Mucosa of stomach (tissue), 1 donor: ENCODE data around the gene ARHGAP6.
"Not testable (repeated sequence)": the region's sequence is repeated elsewhere in the genome, so short reads cannot be mapped to it uniquely, and the experiment has no call there.

Source experiments
- H3K27me3 ChIP-seq: one replicate; pipeline ENCODE4 v1.7.0; 2013; ENCODE audit warnings: mild to moderate bottlenecking, low read length; ENCODE audit not compliant: control insufficient read depth, insufficient read depth
- H3K36me3 ChIP-seq: one replicate; pipeline ENCODE4 v1.7.0; 2013; ENCODE audit warnings: low read length; ENCODE audit not compliant: control insufficient read depth, insufficient read depth
- H3K4me1 ChIP-seq: one replicate; pipeline ENCODE4 v1.7.0; 2013; ENCODE audit warnings: mild to moderate bottlenecking, low read length; ENCODE audit not compliant: control insufficient read depth, insufficient read depth
- H3K4me3 ChIP-seq: one replicate; pipeline ENCODE4 v1.7.0; 2013; ENCODE audit warnings: low read length
- H3K9ac ChIP-seq: one replicate; pipeline ENCODE4 v1.7.0; 2013; ENCODE audit warnings: mild to moderate bottlenecking, low read length, moderate library complexity
- H3K9me3 ChIP-seq: one replicate; pipeline ENCODE4 v1.7.0; 2013; ENCODE audit warnings: mild to moderate bottlenecking, low read length, moderate library complexity; ENCODE audit not compliant: control insufficient read depth
- donor health status: Pancreatic carcinoma.

Gene ARHGAP6

DNA sequence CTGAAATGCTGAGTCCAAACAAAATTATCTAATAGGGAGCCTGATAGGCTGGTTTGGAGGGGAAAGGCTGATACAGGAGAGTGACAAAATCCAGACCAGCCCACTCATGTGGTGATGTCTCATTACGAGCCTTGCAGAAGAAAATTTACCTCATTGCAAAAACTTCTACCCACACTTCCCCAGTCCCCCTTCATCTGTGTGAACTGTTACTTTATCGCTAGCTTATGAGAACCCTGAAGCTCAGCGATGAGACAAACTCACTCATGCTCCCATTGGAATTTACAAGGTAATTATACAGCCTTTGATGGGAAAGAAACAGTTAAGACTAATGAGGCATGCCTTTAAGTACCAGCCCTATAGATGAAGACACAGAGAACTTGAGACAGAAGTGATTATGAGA is 76.1 kb downstream of the ARHGAP6 start:
- Histone ChIP-seq H3K4me1 (no peaks in the 10 kb centered on the region), H3K36me3 (no peaks in the 10 kb centered on the region), H3K4me3 (no peak overlapping the region), H3K27me3 (no peaks in the 10 kb centered on the region), H3K9ac (no peak overlapping the region), H3K9me3 (no peaks in the 10 kb centered on the region)

DNA sequence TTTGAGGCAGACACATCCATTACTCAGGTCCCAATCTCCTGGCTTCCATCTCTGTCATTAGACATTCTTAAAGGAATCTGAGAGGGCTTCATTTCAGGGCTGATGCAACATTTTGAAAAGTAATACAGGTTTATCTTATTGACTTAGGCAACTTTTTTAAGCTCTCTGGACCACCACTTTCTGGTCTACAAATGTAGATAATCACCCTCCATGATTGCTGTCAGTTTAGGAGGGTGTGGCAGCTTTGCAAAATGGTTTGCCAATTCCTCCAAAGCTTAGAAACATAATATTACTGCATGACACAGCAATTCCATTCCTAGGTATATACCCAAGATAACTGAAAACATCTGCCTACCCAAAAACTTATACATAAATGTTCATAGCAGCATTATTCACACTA is 77.6 kb downstream of the ARHGAP6 start:
- no peak overlapping the region for H3K4me3 ChIP-seq
- H3K27me3 ChIP-seq: no peaks in the 10 kb centered on the region
- no peaks in the 10 kb centered on the region for H3K36me3 ChIP-seq
- no peaks in the 10 kb centered on the region for H3K4me1 ChIP-seq
- no peak overlapping the region for H3K9ac ChIP-seq
- H3K9me3 ChIP-seq: no peaks in the 10 kb centered on the region

DNA sequence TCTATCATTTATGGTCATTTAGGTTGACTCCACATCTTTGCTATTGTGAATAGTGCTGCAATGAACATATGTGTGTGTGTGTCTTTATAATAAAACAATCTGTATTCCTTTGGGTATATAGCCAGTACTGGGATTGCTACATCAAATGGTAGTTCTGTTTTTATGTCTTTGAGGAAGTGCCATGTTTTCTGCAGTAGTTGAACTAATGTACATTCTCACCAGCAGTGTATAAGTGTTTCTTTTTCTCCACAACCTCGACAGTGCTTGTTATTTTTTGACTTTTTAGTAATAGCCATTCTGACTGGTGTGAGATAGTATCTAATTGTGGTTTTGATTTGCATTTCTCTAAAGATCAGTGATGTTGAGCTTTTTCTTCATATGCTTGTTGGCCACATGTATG is 80.5 kb downstream of the ARHGAP6 start:
- no peak overlapping the region for H3K9ac ChIP-seq
- H3K9me3 ChIP-seq: no peaks in the 10 kb centered on the region
- no peak overlapping the region for H3K4me3 ChIP-seq
- no peaks in the 10 kb centered on the region for H3K36me3 ChIP-seq
- H3K27me3 ChIP-seq: no peaks in the 10 kb centered on the region
- H3K4me1 ChIP-seq: no peaks in the 10 kb centered on the region

DNA sequence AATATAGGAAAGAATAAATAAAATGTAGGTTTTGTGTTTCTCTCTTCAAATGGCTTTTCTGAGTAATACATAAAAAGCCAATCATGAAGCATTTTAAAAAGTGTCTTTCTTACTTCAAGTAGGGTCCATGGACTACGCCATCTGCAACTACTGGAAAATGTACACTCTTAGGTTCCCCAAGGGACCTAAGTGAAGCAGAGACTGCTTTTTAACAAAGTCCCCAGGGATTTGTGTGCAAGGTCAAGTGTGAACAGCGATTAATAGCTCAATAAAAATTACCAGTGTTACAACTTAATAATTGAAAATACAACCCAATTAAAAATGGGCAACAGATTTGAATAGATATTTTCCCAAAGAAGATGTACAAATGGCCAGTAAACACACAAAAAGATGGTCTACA is 84.9 kb downstream of the ARHGAP6 start:
- Histone ChIP-seq H3K9ac (no peak overlapping the region), H3K4me3 (no peak overlapping the region), H3K27me3 (no peaks in the 10 kb centered on the region), H3K9me3 (no peaks in the 10 kb centered on the region), H3K4me1 (no peaks in the 10 kb centered on the region), H3K36me3 (no peaks in the 10 kb centered on the region)

DNA sequence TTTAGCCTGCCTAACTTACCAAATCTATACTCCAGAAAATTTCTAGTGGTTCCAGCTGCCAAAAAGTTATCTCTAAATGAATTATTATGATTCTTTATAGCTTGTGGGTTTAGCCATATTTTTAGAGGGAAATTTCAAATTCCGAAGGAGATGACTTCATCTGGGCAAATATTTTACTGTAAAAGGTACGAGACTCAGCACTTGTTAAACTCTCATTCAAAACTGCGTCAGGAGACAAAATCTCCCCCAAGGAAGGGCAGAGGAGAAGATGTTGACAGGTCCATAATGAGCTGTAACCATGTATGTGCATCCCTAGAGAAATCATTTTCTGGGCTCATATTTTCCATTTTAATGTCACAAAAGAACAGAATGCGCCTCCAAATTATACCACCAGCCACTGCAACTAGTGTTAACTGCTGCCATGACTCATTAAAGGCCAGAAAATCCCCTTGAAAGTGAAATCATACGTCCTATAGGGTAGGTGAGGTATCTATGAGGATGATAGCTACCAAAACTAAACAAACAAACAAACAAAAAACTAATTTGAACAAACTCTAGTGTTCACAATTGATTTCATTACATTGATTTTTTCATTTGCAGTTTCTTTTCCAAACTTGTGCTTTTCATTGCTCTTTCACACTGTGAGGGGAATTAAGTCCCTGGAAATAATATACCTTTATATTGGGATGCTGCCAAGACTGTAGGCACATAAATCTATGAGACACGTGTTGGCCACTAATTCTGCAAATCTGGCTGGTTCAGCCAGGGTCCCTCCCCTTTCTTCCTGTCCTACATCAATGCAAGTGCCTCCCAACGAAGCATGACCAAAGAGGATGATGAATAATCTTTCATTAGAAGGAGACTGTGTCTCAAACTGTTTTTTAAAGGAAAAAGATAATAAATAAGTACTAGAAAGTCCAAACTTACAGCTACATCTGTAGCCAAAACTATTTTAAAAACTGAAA is 85.8 kb downstream of the ARHGAP6 start:
- Histone ChIP-seq H3K27me3 (no peaks in the 10 kb centered on the region), H3K9me3 (no peaks in the 10 kb centered on the region), H3K4me3 (no peak overlapping the region)

DNA sequence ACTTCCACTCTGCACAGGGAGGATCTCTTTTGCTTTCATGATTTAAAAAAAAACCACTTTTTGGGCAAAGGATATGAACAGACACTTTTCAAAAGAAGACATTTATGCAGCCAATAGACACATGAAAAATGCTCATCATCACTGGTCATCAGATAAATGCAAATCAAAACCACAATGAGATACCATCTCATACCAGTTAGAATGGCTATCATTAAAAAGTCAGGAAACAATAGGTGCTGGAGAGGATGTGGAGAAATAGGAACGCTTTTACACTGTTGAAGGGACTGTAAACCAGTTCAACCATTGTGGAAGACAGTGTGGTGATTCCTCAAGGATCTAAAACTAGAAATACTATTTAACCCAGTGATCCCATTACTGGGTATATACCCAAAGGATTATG is 87.4 kb downstream of the ARHGAP6 start:
- H3K4me1 ChIP-seq, H3K9ac ChIP-seq, H3K4me3 ChIP-seq, H3K9me3 ChIP-seq, H3K36me3 ChIP-seq, H3K27me3 ChIP-seq: not testable (repeated sequence)

More for the DNA sequence above, 85.8 kb downstream of the ARHGAP6 start:
- no peaks in the 10 kb centered on the region for H3K36me3 ChIP-seq
- no peaks in the 10 kb centered on the region for H3K4me1 ChIP-seq
- no peak overlapping the region for H3K9ac ChIP-seq

DNA sequence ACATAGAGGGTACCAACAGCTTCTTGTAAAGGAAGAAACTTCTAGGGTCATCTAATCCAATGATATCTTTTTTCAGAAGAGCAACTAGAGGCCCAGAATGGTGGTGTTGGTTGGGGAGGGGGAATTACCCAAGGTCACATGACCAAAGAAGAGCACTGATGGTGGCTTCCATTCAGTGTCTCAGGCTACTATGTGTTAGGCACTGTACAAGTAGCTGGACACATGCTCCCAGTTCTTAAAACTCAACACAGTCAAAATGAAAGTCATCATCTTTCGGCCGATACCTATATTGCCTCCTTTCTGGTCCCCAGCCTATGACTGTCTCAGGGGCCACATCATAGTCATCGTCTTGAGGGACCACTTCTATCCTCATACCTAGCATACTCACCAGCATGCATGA is 88.1 kb downstream of the ARHGAP6 start:
- Histone ChIP-seq H3K4me1 (no peaks in the 10 kb centered on the region), H3K9ac (no peak overlapping the region), H3K36me3 (no peaks in the 10 kb centered on the region), H3K4me3 (no peak overlapping the region), H3K9me3 (no peaks in the 10 kb centered on the region), H3K27me3 (no peaks in the 10 kb centered on the region)

DNA sequence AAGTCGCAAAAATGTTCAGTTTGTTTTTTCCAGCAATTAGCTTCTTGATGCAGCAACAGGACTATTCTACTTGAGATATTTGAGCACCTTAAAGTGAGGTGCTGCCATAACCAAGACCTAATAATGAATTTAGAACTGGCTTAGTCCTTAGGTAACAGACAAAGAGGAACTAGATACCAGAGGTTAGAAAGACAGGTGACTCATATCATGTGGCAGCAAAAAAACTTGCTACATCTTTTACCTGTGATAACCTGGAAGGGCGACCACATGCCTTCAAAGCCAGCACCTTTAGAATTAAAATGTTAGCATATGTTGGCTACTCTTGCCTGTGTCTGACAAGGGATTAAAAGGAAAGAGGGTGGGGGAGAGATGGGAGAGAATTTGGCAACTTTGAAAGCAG is 90.4 kb downstream of the ARHGAP6 start:
- Histone ChIP-seq H3K4me1 (no peaks in the 10 kb centered on the region), H3K27me3 (no peaks in the 10 kb centered on the region), H3K36me3 (no peaks in the 10 kb centered on the region), H3K4me3 (no peak overlapping the region), H3K9ac (no peak overlapping the region), H3K9me3 (no peaks in the 10 kb centered on the region)

DNA sequence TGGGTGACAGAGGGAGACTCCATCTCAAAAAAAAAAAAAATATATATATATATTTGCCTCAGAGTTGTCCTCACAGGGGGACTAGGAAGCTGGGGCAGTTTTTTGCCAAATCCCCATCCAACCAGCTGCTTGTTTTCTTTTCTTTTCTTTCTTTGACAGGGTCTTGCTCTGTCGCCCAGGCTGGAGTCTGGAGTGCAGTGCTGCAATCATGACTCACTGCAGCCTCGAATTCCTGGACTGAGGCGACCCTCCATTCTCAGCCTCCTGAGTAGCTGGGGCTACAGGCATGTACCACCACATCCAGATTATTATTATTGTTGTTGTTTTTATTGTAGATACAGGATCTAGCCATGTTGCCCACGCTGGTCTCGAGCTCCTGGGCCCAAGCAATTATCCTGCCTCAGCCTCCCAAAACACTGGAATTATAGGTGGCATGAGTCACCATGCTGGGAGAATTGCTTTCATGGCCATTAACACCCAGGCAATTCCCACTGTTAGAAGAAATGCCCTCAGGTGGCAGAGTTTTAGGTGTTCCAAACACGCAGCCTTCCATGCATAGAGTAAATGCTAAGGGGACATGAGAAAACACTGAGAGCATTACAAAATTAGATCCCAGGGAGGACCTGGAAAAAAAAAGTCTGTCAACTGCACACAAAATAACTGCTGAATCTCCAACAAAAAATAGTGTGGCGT is 98.0 kb downstream of the ARHGAP6 start:
- Histone ChIP-seq H3K9me3 (no peaks in the 10 kb centered on the region), H3K4me3 (no peak overlapping the region), H3K9ac (no peak overlapping the region), H3K4me1 (no peaks in the 10 kb centered on the region), H3K36me3 (no peaks in the 10 kb centered on the region), H3K27me3 (no peaks in the 10 kb centered on the region)

DNA sequence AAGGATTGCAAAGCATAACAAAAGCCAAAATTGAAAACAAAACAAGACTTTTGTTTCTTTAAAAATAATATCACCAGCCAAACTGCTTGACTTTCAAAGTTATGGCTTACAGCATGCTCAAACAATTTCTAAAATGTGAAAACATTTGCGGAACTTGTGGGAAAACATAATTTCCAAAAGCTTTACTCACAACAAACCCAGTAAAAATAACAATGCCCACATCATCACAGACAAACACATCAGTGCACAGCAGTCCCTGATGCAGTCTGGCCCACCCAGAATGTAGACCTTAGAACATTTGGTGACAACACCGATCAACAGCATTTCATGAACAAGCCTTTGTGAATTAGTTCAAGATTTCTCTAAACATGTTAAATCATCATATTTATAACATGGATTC is 98.9 kb downstream of the ARHGAP6 start:
- H3K36me3 ChIP-seq: no peaks in the 10 kb centered on the region
- no peaks in the 10 kb centered on the region for H3K9me3 ChIP-seq
- H3K4me3 ChIP-seq: no peak overlapping the region
- H3K9ac ChIP-seq: no peak overlapping the region
- H3K4me1 ChIP-seq: no peaks in the 10 kb centered on the region
- H3K27me3 ChIP-seq: no peaks in the 10 kb centered on the region

DNA sequence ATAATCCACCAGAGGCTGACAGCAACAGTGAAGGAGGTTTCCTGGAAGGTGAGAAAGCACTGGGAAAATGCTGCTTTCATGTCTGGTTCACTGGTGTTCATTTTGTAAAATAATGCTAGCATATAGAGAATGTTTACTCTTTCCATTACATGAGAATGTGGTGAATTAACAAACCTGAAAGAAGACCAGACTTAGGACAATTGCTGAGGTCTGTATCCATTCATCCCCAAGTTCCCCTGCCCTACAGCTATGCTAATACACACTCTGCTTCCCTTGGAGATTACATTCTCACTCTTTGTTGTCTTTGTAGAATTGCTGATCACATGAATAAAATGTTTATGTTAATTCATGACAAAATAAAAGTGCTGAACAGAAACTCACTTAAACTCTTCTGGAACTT is 99.5 kb downstream of the ARHGAP6 start:
- no peaks in the 10 kb centered on the region for H3K4me1 ChIP-seq
- H3K27me3 ChIP-seq: no peaks in the 10 kb centered on the region
- no peak overlapping the region for H3K9ac ChIP-seq
- no peaks in the 10 kb centered on the region for H3K36me3 ChIP-seq
- H3K4me3 ChIP-seq: no peak overlapping the region
- H3K9me3 ChIP-seq: no peaks in the 10 kb centered on the region

DNA sequence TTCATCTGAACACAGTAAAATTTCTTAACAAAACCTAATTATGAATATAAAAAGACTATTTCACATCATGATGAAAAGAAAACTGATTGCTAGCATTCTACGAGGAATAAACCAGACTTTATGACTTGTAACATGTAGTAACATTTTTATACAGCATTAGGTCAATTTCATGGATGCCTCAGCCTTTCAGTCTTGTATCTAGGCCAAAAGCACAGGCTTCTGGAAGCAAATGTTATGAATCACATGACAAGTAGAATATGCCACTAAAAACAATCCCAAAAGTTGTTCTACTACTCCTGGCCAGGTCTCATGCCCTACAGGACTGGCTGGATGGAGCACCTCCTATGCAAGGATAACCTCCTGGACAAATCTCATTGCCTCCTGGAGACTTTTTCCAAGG is 101.2 kb downstream of the ARHGAP6 start:
- H3K27me3 ChIP-seq: no peaks in the 10 kb centered on the region
- no peak overlapping the region for H3K4me3 ChIP-seq

More for the DNA sequence above, 101.2 kb downstream of the ARHGAP6 start:
- Histone ChIP-seq H3K36me3 (no peaks in the 10 kb centered on the region), H3K4me1 (no peaks in the 10 kb centered on the region), H3K9ac (no peak overlapping the region), H3K9me3 (no peaks in the 10 kb centered on the region)
